Measurements from ENCODE around the gene SLC51A.

DNA sequence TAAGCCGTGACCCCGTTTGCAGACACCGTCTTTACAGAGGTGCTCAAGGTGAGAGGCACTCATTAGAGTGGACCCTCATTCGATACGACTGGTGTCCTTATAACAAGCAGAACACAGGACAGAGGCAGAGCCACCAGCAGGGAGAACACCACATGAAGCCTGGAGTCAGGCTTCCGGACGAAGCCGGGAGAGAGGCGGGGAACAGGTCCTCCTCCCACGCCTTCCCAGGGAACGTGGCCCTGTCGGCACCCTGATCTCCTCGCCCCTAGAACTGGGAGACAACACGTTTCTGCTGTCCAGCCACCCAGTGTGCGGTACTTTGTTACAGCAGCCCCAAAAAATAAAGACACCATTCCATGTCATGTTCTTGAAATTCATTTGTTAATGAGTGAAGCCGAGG, 38.8 kb upstream of the SLC51A start:
- TF ChIP-seq, protein P1, sequence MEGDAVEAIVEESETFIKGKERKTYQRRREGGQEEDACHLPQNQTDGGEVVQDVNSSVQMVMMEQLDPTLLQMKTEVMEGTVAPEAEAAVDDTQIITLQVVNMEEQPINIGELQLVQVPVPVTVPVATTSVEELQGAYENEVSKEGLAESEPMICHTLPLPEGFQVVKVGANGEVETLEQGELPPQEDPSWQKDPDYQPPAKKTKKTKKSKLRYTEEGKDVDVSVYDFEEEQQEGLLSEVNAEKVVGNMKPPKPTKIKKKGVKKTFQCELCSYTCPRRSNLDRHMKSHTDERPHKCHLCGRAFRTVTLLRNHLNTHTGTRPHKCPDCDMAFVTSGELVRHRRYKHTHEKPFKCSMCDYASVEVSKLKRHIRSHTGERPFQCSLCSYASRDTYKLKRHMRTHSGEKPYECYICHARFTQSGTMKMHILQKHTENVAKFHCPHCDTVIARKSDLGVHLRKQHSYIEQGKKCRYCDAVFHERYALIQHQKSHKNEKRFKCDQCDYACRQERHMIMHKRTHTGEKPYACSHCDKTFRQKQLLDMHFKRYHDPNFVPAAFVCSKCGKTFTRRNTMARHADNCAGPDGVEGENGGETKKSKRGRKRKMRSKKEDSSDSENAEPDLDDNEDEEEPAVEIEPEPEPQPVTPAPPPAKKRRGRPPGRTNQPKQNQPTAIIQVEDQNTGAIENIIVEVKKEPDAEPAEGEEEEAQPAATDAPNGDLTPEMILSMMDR (conservative IDR thresholded peaks at IDR 0.05 in 1 of 2, IDR thresholded peaks at IDR 0.05 in 1 of 2; ENCODE audit: extremely low read depth in 1 of 2, insufficient read depth in 1 of 2, low read depth in 1 of 2, low read length in 2 of 2) = no peak
- no peak for TF ChIP-seq EZH2 (IDR thresholded peaks at IDR 0.05; ENCODE audit: borderline replicate concordance, low read length)

Data from mammary epithelial cell (primary cell).